KMS-11 (cell line): ENCODE measurements around the gene SMOC2.

ENCODE experiments used
- H2AFZ ChIP-seq: fragments of 200-600 bp; sonication (generic); 2 replicates; pipeline ENCODE4 v1.6.1; 2016; ENCODE audit warnings: antibody characterized with exemption, mixed run types, low read depth
- H3K27ac ChIP-seq: fragments of 200-600 bp; sonication (generic); 2 replicates; pipeline ENCODE4 v1.6.1; 2016; ENCODE audit warnings: mild to moderate bottlenecking, mixed run types
- H3K27me3 ChIP-seq: fragments of 200-600 bp; sonication (generic); 2 replicates; pipeline ENCODE4 v1.6.1; 2017; ENCODE audit warnings: mild to moderate bottlenecking, low read depth, mixed run types, moderate library complexity; ENCODE audit not compliant: insufficient read depth
- H3K36me3 ChIP-seq: fragments of 200-600 bp; sonication (generic); 2 replicates; pipeline ENCODE4 v1.6.1; 2017; ENCODE audit warnings: mild to moderate bottlenecking, mixed run types; ENCODE audit not compliant: insufficient read depth
- H3K4me1 ChIP-seq: fragments of 200-600 bp; sonication (generic); 2 replicates; pipeline ENCODE4 v1.6.1; 2016; ENCODE audit warnings: mild to moderate bottlenecking, low read depth, mixed run types; ENCODE audit not compliant: poor library complexity, severe bottlenecking
- H3K4me2 ChIP-seq: fragments of 200-600 bp; sonication (generic); 2 replicates; pipeline ENCODE4 v1.7.0; 2016; ENCODE audit warnings: mild to moderate bottlenecking, mixed run types
- H3K4me3 ChIP-seq: fragments of 200-600 bp; sonication (generic); IDR thresholded peaks from 2 replicates; pipeline ENCODE4 v1.6.1; 2017; ENCODE audit warnings: low read depth, low read length, mixed read lengths; ENCODE audit not compliant: insufficient read depth
- H3K79me2 ChIP-seq: fragments of 200-600 bp; sonication (generic); 2 replicates; pipeline ENCODE4 v1.6.1; 2016; ENCODE audit warnings: low read depth, mixed run types; ENCODE audit not compliant: insufficient read depth
- H3K9ac ChIP-seq: fragments of 200-600 bp; sonication (generic); 2 replicates; pipeline ENCODE4 v1.6.1; 2016; ENCODE audit warnings: mild to moderate bottlenecking, mixed run types
- H4K20me1 ChIP-seq: fragments of 200-600 bp; sonication (generic); 2 replicates; pipeline ENCODE4 v1.6.1; 2016; ENCODE audit warnings: mild to moderate bottlenecking, mixed run types; ENCODE audit not compliant: insufficient read depth
- CTCF ChIP-seq: fragments of 200-600 bp; sonication (generic); conservative IDR thresholded peaks from 2 replicates; pipeline ENCODE4 v1.6.1; 2017; ENCODE audit warnings: low read depth, mild to moderate bottlenecking, antibody characterized with exemption, low read length, moderate library complexity, mixed read lengths

The SMOC2 gene

GRCh38 chr6:168506460-168506859 lies 65.5 kb downstream of the SMOC2 start:
- H3K4me2 ChIP-seq, result no peak overlapping the region
- H3K4me3 ChIP-seq, result no peak overlapping the region
- no peak for TF ChIP-seq CTCF
- H3K27ac ChIP-seq, result no peak overlapping the region
- H2AFZ ChIP-seq, result no peak overlapping the region
- H3K79me2 ChIP-seq, result no peaks in the 10 kb centered on the region
- no peaks in the 10 kb centered on the region for H3K36me3 ChIP-seq
- no peaks in the 10 kb centered on the region for H3K4me1 ChIP-seq
- no peaks in the 10 kb centered on the region for H4K20me1 ChIP-seq
- no peaks in the 10 kb centered on the region for H3K27me3 ChIP-seq
- H3K9ac ChIP-seq, result no peak overlapping the region

GRCh38 chr6:168507297-168507696 lies 66.3 kb downstream of the SMOC2 start:
- H3K9ac ChIP-seq, result no peak overlapping the region

GRCh38 chr6:168507730-168508129 lies 66.7 kb downstream of the SMOC2 start:
- Histone ChIP-seq H3K27ac (no peak overlapping the region), H3K4me1 (no peaks in the 10 kb centered on the region), H3K36me3 (no peaks in the 10 kb centered on the region), H3K4me2 (no peak overlapping the region), H3K27me3 (no peaks in the 10 kb centered on the region), H3K79me2 (no peaks in the 10 kb centered on the region), H4K20me1 (no peaks in the 10 kb centered on the region), H3K4me3 (no peak overlapping the region), H3K9ac (no peak overlapping the region), H2AFZ (no peak overlapping the region)
- TF ChIP-seq CTCF, result no peak

More at GRCh38 chr6:168507297-168507696, 66.3 kb downstream of the SMOC2 start:
- Histone ChIP-seq H3K4me1 (no peaks in the 10 kb centered on the region), H3K79me2 (no peaks in the 10 kb centered on the region), H3K27ac (no peak overlapping the region), H3K27me3 (no peaks in the 10 kb centered on the region), H3K36me3 (no peaks in the 10 kb centered on the region), H2AFZ (no peak overlapping the region), H4K20me1 (no peaks in the 10 kb centered on the region), H3K4me2 (no peak overlapping the region), H3K4me3 (no peak overlapping the region)
- TF ChIP-seq CTCF, result no peak

GRCh38 chr6:168508903-168509302 lies 67.9 kb downstream of the SMOC2 start:
- no peaks in the 10 kb centered on the region for H3K4me1 ChIP-seq
- no peaks in the 10 kb centered on the region for H3K36me3 ChIP-seq
- no peak overlapping the region for H3K9ac ChIP-seq
- no peaks in the 10 kb centered on the region for H3K27me3 ChIP-seq
- no peaks in the 10 kb centered on the region for H4K20me1 ChIP-seq
- H3K79me2 ChIP-seq, result no peaks in the 10 kb centered on the region
- H3K4me2 ChIP-seq, result no peak overlapping the region
- TF ChIP-seq CTCF, result no peak
- H3K4me3 ChIP-seq, result no peak overlapping the region
- no peak overlapping the region for H2AFZ ChIP-seq
- H3K27ac ChIP-seq, result no peak overlapping the region
